GM23338 (cell line): Measurements from ENCODE around the gene IDH3A. TPM values are rescaled to one million over a fixed set of nuclear protein-coding genes. Genes with fewer than 3 reads are reported as not detected.

ENCODE experiments used
- ATAC-seq: fragments of 200-7000 bp; cut with Tn5 transposase; 3 replicates; pipeline ENCODE4 v1.9.1; 2020
- DNase-seq: peaks from one replicate; pipeline ENCODE4 v3.0.0-alpha.2; 2015; ENCODE audit warnings: low spot score
- H2AFZ ChIP-seq: fragments of 200-600 bp; sonication (generic); 2 replicates; pipeline ENCODE4 v1.8.0; 2016; ENCODE audit warnings: antibody characterized with exemption, mild to moderate bottlenecking, moderate library complexity
- H3F3A ChIP-seq: fragments of 200-600 bp; sonication (generic); replicated peaks from 2 replicates; pipeline ENCODE4 v1.8.0; 2017; ENCODE audit warnings: antibody characterized with exemption, mixed run types, low read depth
- H3K27ac ChIP-seq: fragments of 200-600 bp; sonication (generic); 2 replicates; pipeline ENCODE4 v1.6.1; 2016; ENCODE audit warnings: low read depth
- H3K27me3 ChIP-seq: fragments of 200-600 bp; sonication (generic); 2 replicates; pipeline ENCODE4 v1.8.0; 2016; ENCODE audit warnings: mild to moderate bottlenecking, mixed run types, moderate library complexity; ENCODE audit not compliant: insufficient read depth
- H3K36me3 ChIP-seq: fragments of 200-600 bp; sonication (generic); 2 replicates; pipeline ENCODE4 v1.8.0; 2016; ENCODE audit warnings: mild to moderate bottlenecking; ENCODE audit not compliant: insufficient read depth
- H3K4me1 ChIP-seq: fragments of 200-600 bp; sonication (generic); 2 replicates; pipeline ENCODE4 v1.8.0; 2016; ENCODE audit warnings: mild to moderate bottlenecking, moderate library complexity; ENCODE audit not compliant: insufficient read depth
- H3K4me2 ChIP-seq: fragments of 200-600 bp; sonication (generic); 2 replicates; pipeline ENCODE4 v1.7.1; 2017; ENCODE audit warnings: mixed run types
- H3K4me3 ChIP-seq: fragments of 200-600 bp; sonication (generic); 2 replicates; pipeline ENCODE4 v1.6.1; 2016; ENCODE audit warnings: mixed run types
- H3K79me2 ChIP-seq: fragments of 200-600 bp; sonication (generic); replicated peaks from 2 replicates; pipeline ENCODE4 v1.8.0; 2017; ENCODE audit warnings: mild to moderate bottlenecking; ENCODE audit not compliant: insufficient read depth
- H3K9me2 ChIP-seq: fragments of 200-600 bp; sonication (generic); 2 replicates; pipeline ENCODE4 v1.8.0; 2017; ENCODE audit not compliant: insufficient read depth
- H4K20me1 ChIP-seq: fragments of 200-600 bp; sonication (generic); replicated peaks from 2 replicates; pipeline ENCODE4 v1.8.0; 2017; ENCODE audit warnings: mild to moderate bottlenecking; ENCODE audit not compliant: insufficient read depth
- H3K27ac Mint-ChIP-seq: 2 replicates; pipeline ENCODE4 v1.8.0; 2020; ENCODE audit warnings: inconsistent platforms, mild to moderate bottlenecking, moderate library complexity, mixed read lengths
- H3K27me3 Mint-ChIP-seq: 3 replicates; pipeline ENCODE4 v1.8.0; 2022; ENCODE audit warnings: low read depth, mild to moderate bottlenecking, moderate library complexity, mixed read lengths, inconsistent platforms; ENCODE audit not compliant: insufficient read depth, poor library complexity
- H3K36me3 Mint-ChIP-seq: 3 replicates; pipeline ENCODE4 v1.8.0; 2021; ENCODE audit warnings: low read depth, mild to moderate bottlenecking, inconsistent platforms, moderate library complexity, mixed read lengths
- H3K4me1 Mint-ChIP-seq: 3 replicates; pipeline ENCODE4 v1.8.0; 2020; ENCODE audit warnings: mild to moderate bottlenecking, inconsistent platforms, mixed read lengths
- H3K4me3 Mint-ChIP-seq: 3 replicates; pipeline ENCODE4 v1.8.0; 2021; ENCODE audit warnings: moderate library complexity, mild to moderate bottlenecking, inconsistent platforms, mixed read lengths
- H3K9me3 Mint-ChIP-seq: 3 replicates; pipeline ENCODE4 v1.8.0; 2020; ENCODE audit warnings: moderate library complexity, mild to moderate bottlenecking, inconsistent platforms, mixed read lengths
- EZH2phosphoT487 ChIP-seq: fragments of 200-600 bp; sonication (generic); IDR thresholded peaks from one replicate; pipeline ENCODE4 v1.8.1; 2018; ENCODE audit warnings: antibody characterized with exemption; ENCODE audit not compliant: unreplicated experiment
- POLR2AphosphoS5 ChIP-seq: IDR thresholded peaks from 2 replicates; pipeline ENCODE4 v1.6.1; 2016; ENCODE audit warnings: antibody characterized with exemption, low read depth
- STAT1 ChIP-seq: IDR thresholded peaks from one replicate; pipeline ENCODE4 v1.6.1; 2016; ENCODE audit warnings: antibody characterized with exemption; ENCODE audit not compliant: unreplicated experiment
- ZNF114 ChIP-seq: fragments of 250-450 bp; sonication (Bioruptor Pico); IDR thresholded peaks from 2 replicates; pipeline ENCODE4 v1.5.0; 2020; ENCODE audit warnings: mild to moderate bottlenecking, moderate library complexity
- polyA plus RNA-seq: library from polyadenylated mRNA; unstranded; fragments of >200 nt; fragmentation: Nextera tagmentation; extraction: Ambion mirVana; gene quantifications from 2 replicates; pipeline ENCODE4 v1.2.1, GENCODE V29; 2016
- total RNA-seq: library from RNA; depleted of rRNA; stranded (reverse); fragments of >200 nt; shearing (Covaris generic); gene quantifications from 2 replicates; pipeline ENCODE4 v1.2.3, GENCODE V29; 2014
- TF ChIP-seq, protein P1 (sequence below): fragments of 250-450 bp; sonication (Bioruptor Pico); IDR thresholded peaks from 2 replicates; pipeline ENCODE4 v1.5.0; 2020; ENCODE audit warnings: mild to moderate bottlenecking, moderate library complexity

The IDH3A gene
- total and polyA plus RNA-seq, 2 experiments from 2014 or later = 24.1 to 41.6 TPM

GRCh38 chr15:78110916-78111475 lies 38.2 kb upstream of the IDH3A start (continued):
- TF ChIP-seq, protein P1, sequence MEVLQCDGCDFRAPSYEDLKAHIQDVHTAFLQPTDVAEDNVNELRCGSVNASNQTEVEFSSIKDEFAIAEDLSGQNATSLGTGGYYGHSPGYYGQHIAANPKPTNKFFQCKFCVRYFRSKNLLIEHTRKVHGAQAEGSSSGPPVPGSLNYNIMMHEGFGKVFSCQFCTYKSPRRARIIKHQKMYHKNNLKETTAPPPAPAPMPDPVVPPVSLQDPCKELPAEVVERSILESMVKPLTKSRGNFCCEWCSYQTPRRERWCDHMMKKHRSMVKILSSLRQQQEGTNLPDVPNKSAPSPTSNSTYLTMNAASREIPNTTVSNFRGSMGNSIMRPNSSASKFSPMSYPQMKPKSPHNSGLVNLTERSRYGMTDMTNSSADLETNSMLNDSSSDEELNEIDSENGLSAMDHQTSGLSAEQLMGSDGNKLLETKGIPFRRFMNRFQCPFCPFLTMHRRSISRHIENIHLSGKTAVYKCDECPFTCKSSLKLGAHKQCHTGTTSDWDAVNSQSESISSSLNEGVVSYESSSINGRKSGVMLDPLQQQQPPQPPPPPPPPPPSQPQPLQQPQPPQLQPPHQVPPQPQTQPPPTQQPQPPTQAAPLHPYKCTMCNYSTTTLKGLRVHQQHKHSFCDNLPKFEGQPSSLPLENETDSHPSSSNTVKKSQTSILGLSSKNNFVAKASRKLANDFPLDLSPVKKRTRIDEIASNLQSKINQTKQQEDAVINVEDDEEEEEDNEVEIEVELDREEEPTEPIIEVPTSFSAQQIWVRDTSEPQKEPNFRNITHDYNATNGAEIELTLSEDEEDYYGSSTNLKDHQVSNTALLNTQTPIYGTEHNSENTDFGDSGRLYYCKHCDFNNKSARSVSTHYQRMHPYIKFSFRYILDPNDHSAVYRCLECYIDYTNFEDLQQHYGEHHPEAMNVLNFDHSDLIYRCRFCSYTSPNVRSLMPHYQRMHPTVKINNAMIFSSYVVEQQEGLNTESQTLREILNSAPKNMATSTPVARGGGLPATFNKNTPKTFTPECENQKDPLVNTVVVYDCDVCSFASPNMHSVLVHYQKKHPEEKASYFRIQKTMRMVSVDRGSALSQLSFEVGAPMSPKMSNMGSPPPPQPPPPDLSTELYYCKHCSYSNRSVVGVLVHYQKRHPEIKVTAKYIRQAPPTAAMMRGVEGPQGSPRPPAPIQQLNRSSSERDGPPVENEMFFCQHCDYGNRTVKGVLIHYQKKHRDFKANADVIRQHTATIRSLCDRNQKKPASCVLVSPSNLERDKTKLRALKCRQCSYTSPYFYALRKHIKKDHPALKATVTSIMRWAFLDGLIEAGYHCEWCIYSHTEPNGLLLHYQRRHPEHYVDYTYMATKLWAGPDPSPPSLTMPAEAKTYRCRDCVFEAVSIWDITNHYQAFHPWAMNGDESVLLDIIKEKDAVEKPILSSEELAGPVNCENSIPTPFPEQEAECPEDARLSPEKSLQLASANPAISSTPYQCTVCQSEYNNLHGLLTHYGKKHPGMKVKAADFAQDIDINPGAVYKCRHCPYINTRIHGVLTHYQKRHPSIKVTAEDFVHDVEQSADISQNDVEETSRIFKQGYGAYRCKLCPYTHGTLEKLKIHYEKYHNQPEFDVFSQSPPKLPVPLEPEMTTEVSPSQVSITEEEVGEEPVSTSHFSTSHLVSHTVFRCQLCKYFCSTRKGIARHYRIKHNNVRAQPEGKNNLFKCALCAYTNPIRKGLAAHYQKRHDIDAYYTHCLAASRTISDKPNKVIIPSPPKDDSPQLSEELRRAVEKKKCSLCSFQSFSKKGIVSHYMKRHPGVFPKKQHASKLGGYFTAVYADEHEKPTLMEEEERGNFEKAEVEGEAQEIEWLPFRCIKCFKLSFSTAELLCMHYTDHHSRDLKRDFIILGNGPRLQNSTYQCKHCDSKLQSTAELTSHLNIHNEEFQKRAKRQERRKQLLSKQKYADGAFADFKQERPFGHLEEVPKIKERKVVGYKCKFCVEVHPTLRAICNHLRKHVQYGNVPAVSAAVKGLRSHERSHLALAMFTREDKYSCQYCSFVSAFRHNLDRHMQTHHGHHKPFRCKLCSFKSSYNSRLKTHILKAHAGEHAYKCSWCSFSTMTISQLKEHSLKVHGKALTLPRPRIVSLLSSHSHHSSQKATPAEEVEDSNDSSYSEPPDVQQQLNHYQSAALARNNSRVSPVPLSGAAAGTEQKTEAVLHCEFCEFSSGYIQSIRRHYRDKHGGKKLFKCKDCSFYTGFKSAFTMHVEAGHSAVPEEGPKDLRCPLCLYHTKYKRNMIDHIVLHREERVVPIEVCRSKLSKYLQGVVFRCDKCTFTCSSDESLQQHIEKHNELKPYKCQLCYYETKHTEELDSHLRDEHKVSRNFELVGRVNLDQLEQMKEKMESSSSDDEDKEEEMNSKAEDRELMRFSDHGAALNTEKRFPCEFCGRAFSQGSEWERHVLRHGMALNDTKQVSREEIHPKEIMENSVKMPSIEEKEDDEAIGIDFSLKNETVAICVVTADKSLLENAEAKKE = no peak
- TF ChIP-seq ZNF114 (no peak), POLR2AphosphoS5 (no peak)

DNA sequence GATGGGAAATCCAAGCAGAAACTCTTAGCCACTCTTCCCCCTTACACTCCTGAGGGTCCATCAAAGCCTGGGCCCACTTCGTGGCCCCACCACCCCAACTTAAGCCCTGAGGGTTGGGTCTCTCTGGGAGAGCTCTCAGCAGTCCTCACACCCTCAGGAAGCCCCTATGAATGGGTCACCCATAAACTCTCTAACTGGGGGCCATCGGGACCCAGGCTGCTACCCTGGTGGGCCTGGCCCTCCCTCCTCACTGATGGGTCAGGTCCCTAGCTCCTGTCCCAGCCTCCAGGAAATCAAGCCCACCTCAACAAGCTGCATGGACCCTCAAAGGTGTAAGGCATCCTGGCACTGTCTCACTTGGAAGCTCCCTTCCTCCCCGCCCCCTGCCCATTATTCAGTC lies 37.4 kb upstream of the IDH3A start:
- H3K4me3 ChIP-seq = no peak overlapping the region
- TF ChIP-seq EZH2phosphoT487 (no peak), STAT1 (no peak), POLR2AphosphoS5 (no peak)
- TF ChIP-seq, protein P1 = no peak

More for the DNA sequence above, 37.4 kb upstream of the IDH3A start:
- Mint-ChIP-seq H3K9me3 (no peaks in the 10 kb centered on the region; the same call in 2 of the 3 replicates), H3K4me3 (no peak overlapping the region), H3K4me1 (peaks cover 8% of the 10 kb centered on the region), H3K27me3 (peaks cover 9% of the 10 kb centered on the region), H3K27ac (no peak overlapping the region), H3K36me3 (peaks cover 4% of the 10 kb centered on the region; the same call in 1 of the 3 replicates)
- H3F3A ChIP-seq = no peaks in the 10 kb centered on the region
- no peak for ATAC-seq
- no peak overlapping the region for H2AFZ ChIP-seq
- DNase-seq = no peak
- no peak overlapping the region for H3K27ac ChIP-seq
- H3K27me3 ChIP-seq = no peaks in the 10 kb centered on the region
- no peak overlapping the region for H3K4me2 ChIP-seq
- H3K79me2 ChIP-seq = no peaks in the 10 kb centered on the region
- no peaks in the 10 kb centered on the region for H3K9me2 ChIP-seq
- H3K36me3 ChIP-seq = no peaks in the 10 kb centered on the region
- peaks cover 8% of the 10 kb centered on the region; the same call in 1 of the 2 replicates for H3K4me1 ChIP-seq
- H4K20me1 ChIP-seq = no peaks in the 10 kb centered on the region
